Skeletal muscle tissue (tissue), 4 donors: ENCODE data around the gene DMRT1. TPM values are rescaled to one million over a fixed set of nuclear protein-coding genes. Genes with fewer than 3 reads are reported as not detected.
"Not testable (repeated sequence)": the region's sequence is repeated elsewhere in the genome, so short reads cannot be mapped to it uniquely, and the experiment has no call there.

Source experiments
- H3K27ac ChIP-seq: one replicate; pipeline ENCODE4 v1.7.0; 2013; ENCODE audit warnings: mild to moderate bottlenecking, low read depth, low read length, inconsistent platforms
- H3K27me3 ChIP-seq, 3 donors: one replicate each; pipeline ENCODE4 v1.7.0; 2013; ENCODE audit warnings: low read length in 3 of 3; ENCODE audit not compliant: control insufficient read depth in 3 of 3, insufficient read depth in 3 of 3
- H3K36me3 ChIP-seq, 3 donors: one replicate each; pipeline ENCODE4 v1.7.0; 2013; ENCODE audit warnings: low read length in 3 of 3; ENCODE audit not compliant: control insufficient read depth in 3 of 3, insufficient read depth in 3 of 3
- H3K4me1 ChIP-seq, 3 donors: one replicate each; pipeline ENCODE4 v1.7.0; 2013; ENCODE audit warnings: low read length in 3 of 3, mild to moderate bottlenecking in 3 of 3; ENCODE audit not compliant: control insufficient read depth in 3 of 3, insufficient read depth in 3 of 3
- H3K4me3 ChIP-seq, 3 donors: one replicate each; pipeline ENCODE4 v1.7.0; 2013; ENCODE audit warnings: low read length in 3 of 3
- H3K9ac ChIP-seq, 3 donors: one replicate each; pipeline ENCODE4 v1.7.0; 2013; ENCODE audit warnings: low read length in 3 of 3, mild to moderate bottlenecking in 3 of 3, moderate library complexity in 2 of 3, low read depth in 1 of 3
- H3K9me3 ChIP-seq, 3 donors: one replicate each; pipeline ENCODE4 v1.7.0; 2013; ENCODE audit warnings: low read length in 3 of 3; ENCODE audit not compliant: control insufficient read depth in 3 of 3
- total RNA-seq: library from RNA; depleted of rRNA; stranded (reverse); fragments of >200 nt; gene quantifications from one replicate; pipeline ENCODE4 v1.2.3, GENCODE V29; 2014
- donor health status: Osteomylitis.

The DMRT1 gene
- total RNA-seq, 1 donor from 2014 or later, result not detected

DNA sequence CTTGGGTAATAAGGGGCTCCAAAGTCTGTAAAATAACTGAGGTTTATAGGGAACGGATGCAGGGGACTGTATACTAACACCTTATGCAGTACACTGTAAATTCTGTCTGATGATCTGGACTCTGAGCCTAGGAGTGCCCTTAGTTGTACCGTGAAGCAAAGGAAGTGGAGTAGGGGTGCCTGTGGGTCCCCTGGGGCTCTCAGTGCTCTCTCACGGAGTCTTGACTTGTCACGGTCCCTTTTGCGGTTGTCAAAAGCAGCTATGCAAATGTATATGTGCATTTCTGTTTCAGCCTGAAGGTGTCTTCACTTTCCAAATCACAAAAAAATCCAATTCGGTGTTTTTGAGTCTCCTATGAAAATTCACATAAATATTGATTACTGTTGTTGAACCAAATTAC, 17.8 kb downstream of the DMRT1 start:
- no peaks in the 10 kb centered on the region for H3K4me1 ChIP-seq
- H3K36me3 ChIP-seq, result no peaks in the 10 kb centered on the region
- H3K4me3 ChIP-seq, result no peak overlapping the region
- no peaks in the 10 kb centered on the region for H3K27me3 ChIP-seq
- H3K9ac ChIP-seq, result no peak overlapping the region
- H3K9me3 ChIP-seq, result no peaks in the 10 kb centered on the region
- no peak overlapping the region for H3K27ac ChIP-seq

DNA sequence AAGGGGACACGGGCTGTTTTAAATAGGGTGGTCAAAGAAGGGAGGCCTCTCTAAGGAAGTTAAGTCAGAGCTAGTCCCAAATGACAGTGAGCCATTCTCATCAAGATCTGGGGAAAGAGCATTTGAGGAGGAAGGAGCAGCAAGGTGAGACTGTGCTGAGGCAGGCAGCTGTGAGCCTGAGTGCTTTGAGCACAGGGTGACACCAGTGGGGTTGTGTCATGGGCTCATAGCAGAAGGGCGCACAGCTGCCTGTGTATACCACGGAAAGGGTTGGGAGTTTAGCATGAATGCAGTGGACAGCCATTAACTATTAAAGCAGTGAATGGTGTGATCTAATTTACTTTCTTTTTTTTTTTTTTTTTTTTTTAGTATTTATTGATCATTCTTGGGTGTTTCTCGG, 19.2 kb downstream of the DMRT1 start:
- H3K9ac ChIP-seq, result no peak overlapping the region
- H3K27ac ChIP-seq, result no peak overlapping the region
- H3K27me3 ChIP-seq, result no peaks in the 10 kb centered on the region
- no peak overlapping the region for H3K4me3 ChIP-seq
- H3K4me1 ChIP-seq, result no peaks in the 10 kb centered on the region
- no peaks in the 10 kb centered on the region for H3K36me3 ChIP-seq
- H3K9me3 ChIP-seq, result no peaks in the 10 kb centered on the region

DNA sequence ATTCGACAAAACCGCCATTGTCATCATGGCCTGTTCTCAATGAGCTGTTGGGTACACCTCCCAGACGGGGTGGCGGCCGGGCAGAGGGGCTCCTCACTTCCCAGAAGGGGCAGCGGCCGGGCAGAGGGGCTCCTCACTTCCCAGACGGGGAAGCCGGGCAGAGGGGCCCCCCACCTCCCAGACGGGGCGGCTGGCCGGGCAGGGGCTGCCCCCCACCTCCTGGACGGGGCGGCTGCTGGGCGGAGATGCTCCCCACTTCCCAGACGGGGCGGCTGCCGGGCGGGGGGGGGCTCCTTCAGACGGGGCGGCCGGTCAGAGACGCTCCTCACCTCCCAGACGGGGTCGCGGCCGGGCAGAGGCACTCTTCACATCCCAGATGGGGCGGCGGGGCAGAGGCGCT, 20.0 kb downstream of the DMRT1 start:
- H3K36me3 ChIP-seq, H3K9ac ChIP-seq, H3K4me1 ChIP-seq, H3K9me3 ChIP-seq, H3K27me3 ChIP-seq, H3K27ac ChIP-seq, H3K4me3 ChIP-seq: not testable (repeated sequence)

DNA sequence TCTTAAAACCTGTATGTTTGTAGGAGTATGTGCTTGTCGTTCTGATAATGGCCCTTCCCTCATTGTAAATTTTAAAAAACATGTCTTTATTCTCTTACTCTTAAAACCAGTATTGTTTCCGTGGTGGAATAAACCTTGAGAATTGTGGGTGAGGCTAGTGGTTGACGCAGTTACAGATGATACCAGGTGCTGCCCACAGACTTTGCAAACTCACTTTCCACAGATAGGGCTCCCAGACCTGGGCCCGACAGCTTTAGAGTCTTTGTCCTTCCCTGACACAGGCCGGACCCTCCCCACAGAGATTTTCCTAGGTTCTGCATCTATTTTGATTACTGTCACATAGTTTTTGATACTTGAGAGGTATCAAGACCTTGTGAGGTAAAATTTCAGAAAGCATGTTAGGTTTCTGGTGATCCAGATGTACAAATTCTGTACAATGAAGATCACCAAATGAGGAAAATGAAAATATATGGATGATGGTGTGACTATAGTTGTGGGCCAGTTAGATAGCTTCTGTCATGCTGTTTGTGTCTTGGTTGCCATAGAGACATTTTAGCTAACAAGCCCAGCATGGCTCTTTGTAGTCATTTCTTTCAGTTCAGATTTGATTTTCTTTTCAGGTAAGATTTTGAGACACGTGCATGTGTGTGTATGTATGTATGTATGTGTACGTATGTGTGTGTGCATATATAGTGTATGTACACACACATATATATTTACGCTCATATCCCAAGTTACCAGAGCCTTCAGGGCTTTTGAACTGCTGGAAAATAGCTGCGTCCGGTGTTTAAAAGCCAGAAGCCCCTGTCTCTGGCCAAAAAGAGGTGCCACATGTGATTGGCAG, 33.8 kb downstream of the DMRT1 start:
- Histone ChIP-seq H3K9me3 (no peaks in the 10 kb centered on the region), H3K9ac (no peak overlapping the region), H3K36me3 (no peaks in the 10 kb centered on the region), H3K27ac (no peak overlapping the region), H3K27me3 (peaks cover 0 to 3% (median 3%) of the 10 kb centered on the region in 3 donors), H3K4me3 (no peak overlapping the region), H3K4me1 (no peaks in the 10 kb centered on the region)

DNA sequence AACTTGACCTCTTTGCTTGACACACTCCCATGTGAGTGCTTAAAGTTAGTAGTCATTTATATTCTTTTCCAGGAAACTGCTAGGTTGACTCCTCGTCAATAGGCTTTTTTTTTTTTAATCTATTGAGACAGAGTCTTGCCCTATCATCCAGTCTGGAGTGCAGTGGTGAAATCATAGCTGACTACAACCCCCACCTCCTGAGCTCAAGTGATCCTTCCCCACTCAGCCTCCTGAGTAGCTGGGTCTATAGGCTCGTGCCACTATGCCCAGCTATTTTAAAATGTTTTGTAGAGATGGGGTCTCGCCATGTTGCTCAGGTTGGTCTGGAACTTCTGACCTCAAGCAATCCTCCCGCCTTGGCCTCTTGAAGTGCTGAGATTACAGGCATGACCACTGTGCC, 34.9 kb downstream of the DMRT1 start:
- no peak overlapping the region for H3K9ac ChIP-seq
- H3K36me3 ChIP-seq, result no peaks in the 10 kb centered on the region
- peaks cover 0 to 3% (median 3%) of the 10 kb centered on the region in 3 donors for H3K27me3 ChIP-seq
- H3K4me3 ChIP-seq, result no peak overlapping the region
- no peaks in the 10 kb centered on the region for H3K9me3 ChIP-seq
- no peaks in the 10 kb centered on the region for H3K4me1 ChIP-seq
- H3K27ac ChIP-seq, result no peak overlapping the region

DNA sequence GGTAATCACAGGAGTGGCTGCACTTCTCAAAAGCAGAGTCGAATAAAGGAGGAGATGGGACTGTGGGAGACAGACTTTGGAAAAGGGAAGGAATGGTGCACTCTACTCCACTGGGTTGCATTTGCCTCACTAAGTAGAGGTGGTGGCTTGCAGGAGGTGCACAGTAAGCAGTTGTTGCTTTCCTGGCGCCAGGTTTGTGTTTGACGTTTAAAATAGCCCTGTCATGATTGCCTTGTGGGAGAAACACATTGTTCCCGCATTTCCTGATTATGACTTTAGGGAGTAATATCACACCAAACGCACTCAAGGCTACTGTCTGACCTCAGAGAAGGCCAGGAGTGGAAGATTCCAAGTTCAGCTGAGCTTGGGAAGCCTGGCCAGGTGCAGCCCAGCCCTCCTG, 36.7 kb downstream of the DMRT1 start:
- Histone ChIP-seq H3K4me3 (no peak overlapping the region), H3K36me3 (no peaks in the 10 kb centered on the region), H3K9ac (no peak overlapping the region), H3K4me1 (no peaks in the 10 kb centered on the region), H3K27me3 (peaks cover 0 to 3% (median 3%) of the 10 kb centered on the region in 3 donors), H3K27ac (no peak overlapping the region), H3K9me3 (no peaks in the 10 kb centered on the region)

DNA sequence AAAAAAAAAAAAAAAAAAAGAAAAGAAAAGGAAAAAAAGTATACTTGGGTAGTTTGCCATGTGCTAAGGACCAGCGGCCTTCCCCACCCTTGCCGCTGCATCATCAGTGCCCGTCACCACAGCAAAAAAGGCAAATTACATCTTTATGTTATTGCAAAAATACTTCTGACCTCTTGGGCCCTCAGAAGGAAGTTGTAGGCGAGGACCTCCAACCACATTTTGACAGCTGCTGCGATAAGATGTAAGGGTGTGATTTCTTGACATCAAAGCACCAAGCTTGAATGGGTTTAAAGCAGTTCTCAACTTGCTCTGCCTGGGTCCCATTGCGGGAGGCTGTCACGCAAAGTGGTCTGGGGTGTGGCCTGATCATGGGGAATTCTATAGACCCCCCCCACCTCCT, 39.2 kb downstream of the DMRT1 start:
- Histone ChIP-seq H3K27ac (no peak overlapping the region), H3K27me3 (peaks cover 0 to 3% (median 3%) of the 10 kb centered on the region in 3 donors), H3K36me3 (no peaks in the 10 kb centered on the region), H3K4me3 (no peak overlapping the region), H3K9ac (no peak overlapping the region), H3K9me3 (no peaks in the 10 kb centered on the region), H3K4me1 (no peaks in the 10 kb centered on the region)

DNA sequence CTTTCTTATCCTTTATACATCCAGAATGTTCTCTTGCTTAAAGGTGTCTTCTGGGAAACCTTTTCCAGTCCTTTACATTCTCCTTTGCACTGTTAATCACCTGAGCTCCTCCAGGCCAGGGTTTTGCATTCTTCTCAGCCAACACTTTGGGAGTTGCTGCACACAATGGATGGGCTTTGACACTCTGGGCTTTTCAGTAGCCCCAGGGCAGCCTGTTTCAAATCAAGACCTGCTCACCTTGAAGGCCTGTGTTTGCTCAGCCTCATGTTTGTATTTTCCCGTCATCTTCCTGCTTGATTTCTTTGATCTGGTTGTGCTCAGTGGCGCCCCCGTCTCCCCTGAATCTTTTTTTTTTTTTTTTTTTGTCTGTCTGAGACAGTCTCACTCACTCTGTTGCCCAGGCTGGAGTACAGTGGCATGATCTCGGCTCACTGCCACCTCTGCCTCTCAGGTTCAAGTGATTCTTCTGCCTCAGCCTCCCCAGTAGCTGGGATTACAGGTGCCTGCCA, 41.0 kb downstream of the DMRT1 start:
- no peak overlapping the region for H3K9ac ChIP-seq

DNA sequence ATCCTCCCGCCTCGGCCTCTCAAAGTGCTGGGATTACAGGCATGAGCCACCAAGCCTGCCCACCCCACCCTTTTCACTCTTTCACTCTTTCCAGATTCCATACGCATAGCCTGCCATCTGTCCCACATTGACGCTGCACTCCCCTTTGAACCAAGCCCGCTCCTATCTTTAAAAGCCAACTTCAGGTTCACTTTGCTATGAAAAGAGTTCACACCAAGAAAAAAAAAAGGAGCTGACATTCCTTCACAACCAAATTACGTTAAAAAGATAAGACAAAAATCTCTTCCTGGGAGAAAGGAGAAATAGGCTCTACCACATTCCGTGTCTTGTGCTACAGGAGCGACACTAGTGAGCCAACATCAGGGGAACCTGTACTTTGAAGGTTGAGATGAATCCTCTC, 41.5 kb downstream of the DMRT1 start:
- H3K9ac ChIP-seq, result no peak overlapping the region
- no peaks in the 10 kb centered on the region for H3K27me3 ChIP-seq
- H3K4me3 ChIP-seq, result no peak overlapping the region
- no peaks in the 10 kb centered on the region for H3K9me3 ChIP-seq
- no peaks in the 10 kb centered on the region for H3K4me1 ChIP-seq
- no peak overlapping the region for H3K27ac ChIP-seq
- no peaks in the 10 kb centered on the region for H3K36me3 ChIP-seq

More for the DNA sequence above, 41.0 kb downstream of the DMRT1 start:
- H3K27ac ChIP-seq, result no peak overlapping the region
- H3K36me3 ChIP-seq, result no peaks in the 10 kb centered on the region
- H3K4me3 ChIP-seq, result no peak overlapping the region
- H3K9me3 ChIP-seq, result no peaks in the 10 kb centered on the region
- no peaks in the 10 kb centered on the region for H3K27me3 ChIP-seq
- no peaks in the 10 kb centered on the region for H3K4me1 ChIP-seq

DNA sequence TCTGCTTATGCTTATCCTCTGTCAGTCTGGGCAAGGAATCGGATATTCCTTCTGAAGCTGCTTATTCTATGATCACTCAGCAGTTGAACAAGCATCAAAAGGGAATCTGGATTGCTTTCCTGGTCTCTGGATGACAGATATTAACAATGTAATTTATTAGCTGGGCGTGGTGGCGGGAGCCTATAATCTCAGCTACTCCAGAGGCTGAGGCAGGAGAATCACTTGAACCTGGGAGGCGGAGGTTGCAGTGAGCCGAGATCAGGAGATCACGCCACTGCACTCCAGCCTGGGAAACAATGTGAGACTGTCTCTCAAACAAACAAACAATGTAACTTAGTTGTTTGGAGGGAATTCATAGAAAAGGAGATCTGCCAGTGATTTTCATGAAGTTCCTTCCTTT, 45.4 kb downstream of the DMRT1 start:
- no peaks in the 10 kb centered on the region for H3K9me3 ChIP-seq
- no peaks in the 10 kb centered on the region for H3K4me1 ChIP-seq
- no peak overlapping the region for H3K27ac ChIP-seq
- H3K36me3 ChIP-seq, result no peaks in the 10 kb centered on the region
- H3K27me3 ChIP-seq, result no peaks in the 10 kb centered on the region
- no peak overlapping the region for H3K4me3 ChIP-seq
- H3K9ac ChIP-seq, result no peak overlapping the region
